ENCODE results near the gene KISS1R.

KISS1R gene

DNA sequence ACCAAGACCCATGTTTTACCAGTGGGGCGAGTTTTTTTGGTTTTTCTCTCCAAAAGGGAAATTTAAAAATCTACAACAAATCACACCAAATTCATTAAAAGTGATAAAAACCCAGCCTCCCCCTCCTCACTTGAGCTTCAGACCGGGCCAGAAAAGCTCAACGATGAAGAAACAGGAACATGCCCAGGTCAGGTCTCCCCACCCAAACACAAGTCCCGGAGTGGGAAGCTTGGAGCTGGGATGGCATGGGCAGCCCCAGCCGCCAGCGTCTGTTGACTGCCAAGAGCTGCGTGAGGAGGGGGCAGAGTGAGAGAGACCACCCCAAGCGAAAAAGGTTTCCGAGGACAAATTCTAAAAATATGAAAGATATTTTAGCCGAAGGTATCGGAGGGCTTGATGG, 20.1 kb upstream of the KISS1R start:
- DNase-seq: no peak
- in situ Hi-C loops (cut with MboI; ENCODE audit: low pct_unique_long_range_greater_than_20kb, low sequenced_read_pairs): no loop called here

DNA sequence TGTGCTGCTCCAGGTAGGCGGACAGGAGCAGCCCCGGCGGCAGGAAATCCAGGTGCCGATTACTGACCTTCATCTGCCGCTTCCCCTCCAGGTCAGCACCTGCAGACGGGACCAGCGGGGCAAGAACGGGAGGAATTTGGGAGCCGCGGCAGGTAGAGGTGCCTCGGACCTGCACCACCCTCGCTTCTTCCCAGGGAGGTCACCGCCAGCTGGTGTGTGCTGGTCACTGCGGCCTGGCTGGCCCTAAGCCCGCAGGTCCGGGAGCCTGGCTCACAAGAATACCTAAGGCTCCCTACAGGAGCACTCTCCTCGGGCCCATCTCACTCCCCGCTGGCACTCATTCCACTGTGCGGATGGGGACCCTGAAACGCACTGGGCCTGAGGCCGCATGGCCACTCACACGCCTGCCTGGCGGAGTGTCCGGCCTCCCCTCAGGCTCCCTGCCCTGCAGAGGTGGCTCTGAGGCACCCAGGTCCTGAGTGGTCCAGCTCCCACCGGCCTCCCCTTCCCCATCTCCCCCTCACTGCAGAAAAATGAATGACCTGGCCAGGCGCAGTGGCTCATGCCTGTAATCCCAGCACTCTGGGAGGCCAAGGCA, 19.6 kb upstream of the KISS1R start:
- in situ Hi-C loops (cut with MboI; ENCODE audit: low pct_unique_long_range_greater_than_20kb, low sequenced_read_pairs): no loop called here
- no peak for DNase-seq

DNA sequence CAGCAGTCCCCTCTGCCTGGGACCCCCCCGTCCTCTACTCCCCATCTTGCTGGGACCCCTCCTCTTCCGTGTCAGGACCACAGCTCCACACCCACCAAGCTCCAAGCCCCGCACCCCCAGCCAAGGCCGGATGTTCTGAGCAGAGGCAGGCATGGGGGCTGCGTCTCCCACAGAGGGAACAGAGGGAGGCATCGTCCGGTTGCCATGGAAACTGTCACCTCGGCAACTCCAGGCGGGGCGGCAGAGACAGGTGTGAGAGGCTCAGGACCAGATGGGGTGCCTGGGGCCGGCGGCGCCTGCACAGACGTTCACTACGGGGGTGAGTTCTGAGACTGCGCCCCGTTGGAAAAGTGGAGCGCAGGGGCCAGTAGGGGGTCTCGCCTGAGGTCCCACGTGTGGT, 18.5 kb upstream of the KISS1R start:
- in situ Hi-C loops (cut with MboI; ENCODE audit: low pct_unique_long_range_greater_than_20kb, low sequenced_read_pairs): no loop called here

DNA sequence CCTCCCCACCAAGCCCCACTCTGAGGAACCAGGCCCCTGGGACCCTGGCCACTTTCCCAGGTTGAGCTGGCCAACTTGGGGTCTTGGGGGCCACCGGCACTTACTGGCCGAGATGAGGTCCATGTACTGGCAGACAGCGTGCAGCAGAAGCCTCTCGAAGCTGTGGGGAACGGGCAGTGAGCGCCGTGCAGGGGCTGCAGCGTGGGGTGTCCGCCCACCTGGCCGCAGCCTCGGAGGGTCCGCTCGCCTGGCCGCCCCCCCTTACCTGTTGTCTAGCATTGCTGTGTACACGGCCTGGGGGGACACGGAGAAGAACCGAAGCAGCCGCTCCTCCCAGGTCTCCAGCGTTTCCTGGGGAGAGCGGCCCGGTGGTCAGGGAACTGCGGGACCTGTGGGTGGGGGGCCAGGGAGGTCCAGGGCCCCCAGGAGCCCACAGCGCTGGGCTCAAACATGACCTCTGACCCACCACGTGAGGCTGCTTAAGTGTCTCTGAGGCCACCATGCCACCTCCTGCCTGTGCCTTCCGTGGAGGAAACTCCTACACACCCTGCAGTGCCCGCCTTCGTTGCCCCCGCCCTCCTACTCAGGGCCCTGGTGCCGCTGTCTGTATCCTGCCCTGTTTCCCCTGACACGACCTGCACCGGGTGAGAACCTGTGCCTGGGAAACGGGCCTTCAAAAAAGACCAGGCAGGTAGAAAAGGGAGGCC, 17.6 kb upstream of the KISS1R start:
- in situ Hi-C loops (cut with MboI; ENCODE audit: low pct_unique_long_range_greater_than_20kb, low sequenced_read_pairs): no loop called here
- DNase-seq: no peak

More for the DNA sequence above, 18.5 kb upstream of the KISS1R start:
- DNase-seq: no peak

DNA sequence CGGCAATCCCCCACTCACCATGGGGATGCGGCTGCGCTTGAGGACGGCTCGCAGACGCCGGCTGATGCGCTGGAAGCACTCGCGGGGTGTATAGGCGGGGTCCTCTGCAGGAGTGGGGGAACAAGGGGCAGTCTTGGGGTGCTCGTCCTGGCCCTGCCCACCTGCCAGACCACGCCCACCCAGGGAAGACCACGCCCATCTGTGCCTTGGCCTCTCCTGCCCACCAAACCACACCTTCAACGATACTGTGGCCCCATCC, 17.2 kb upstream of the KISS1R start:
- DNase-seq: no peak
- in situ Hi-C loops (cut with MboI; ENCODE audit: low pct_unique_long_range_greater_than_20kb, low sequenced_read_pairs): no loop called here

DNA sequence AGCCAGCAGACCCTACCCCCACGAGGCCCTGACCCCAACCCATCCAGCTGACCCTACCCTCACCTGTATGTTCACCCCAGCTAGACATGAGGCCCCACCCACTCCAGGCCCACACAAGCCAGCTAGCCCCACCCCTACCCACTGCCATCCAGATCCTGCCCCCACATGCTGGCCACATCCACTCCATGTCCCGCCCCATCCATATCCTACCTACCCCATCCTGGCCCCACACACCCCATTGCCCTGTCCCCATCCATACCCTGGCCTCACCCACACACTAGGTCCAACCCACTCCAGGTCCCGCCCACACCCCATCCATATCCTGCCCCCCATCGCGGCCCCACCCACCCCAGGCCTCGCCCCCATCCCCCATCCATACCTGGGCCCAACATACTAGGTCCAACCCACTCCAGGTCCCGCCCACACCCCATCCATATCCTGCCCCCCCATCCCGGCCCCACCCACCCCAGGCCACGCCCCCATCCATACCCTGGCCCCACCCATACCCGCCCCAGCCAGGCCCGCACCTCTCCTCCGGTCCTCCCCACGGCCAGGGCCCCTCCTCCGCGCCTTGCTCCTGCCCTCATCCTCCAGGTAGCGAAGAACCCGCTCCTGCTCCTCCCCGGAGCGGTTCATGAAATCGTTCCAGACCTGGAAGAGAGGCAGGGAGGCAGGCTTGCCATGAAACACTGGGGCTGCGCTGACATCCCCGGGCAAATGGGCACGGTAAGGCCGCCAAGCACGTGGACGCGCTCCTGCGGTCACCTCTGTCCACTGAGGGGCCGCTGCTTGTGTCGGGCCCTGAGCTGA, 16.6 kb upstream of the KISS1R start:
- DNase-seq: no peak
- in situ Hi-C loops (cut with MboI; ENCODE audit: low pct_unique_long_range_greater_than_20kb, low sequenced_read_pairs): no loop called here

DNA sequence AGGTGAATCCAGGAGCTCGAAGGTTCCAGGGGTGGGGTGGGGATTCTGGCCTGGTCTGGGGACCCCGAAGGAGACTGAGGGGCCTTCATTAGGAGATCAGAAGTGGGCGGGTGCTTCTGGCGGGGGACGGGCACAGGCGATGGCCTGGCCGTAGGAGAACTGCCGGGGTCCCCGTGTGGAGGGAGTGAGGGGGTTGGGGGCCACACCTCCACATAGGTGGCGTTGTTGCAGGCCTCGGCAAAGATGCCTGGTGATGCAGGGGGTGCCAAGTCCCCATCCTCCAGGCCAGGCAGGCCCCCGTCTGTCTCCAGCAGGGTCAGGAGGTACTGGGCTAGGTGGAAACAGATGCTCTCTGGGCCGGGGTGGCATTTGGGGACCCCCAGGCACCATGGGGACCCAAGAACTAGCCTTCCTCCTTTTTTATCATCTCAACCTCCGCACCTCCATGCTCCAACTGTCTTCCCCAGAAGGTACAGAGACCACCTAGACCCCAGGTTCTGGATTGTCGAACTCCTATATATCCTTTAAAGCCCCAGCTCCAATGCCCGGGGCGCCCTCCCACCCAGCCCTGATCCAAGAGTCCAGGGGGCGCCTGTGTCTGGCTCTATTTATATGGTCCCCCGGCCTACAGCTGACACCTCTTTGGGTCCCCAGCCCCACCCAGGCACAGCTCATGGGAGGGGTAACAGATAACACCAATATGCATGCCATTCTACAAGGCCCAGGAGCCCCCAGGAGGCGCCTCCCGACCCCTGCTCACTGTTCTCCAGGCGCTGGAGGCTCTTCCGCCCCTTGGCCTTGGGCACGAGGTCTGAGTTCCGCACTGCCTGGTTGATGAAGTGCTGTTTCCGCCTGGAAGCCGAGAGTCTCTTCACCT, 15.7 kb upstream of the KISS1R start:
- in situ Hi-C loops (cut with MboI; ENCODE audit: low pct_unique_long_range_greater_than_20kb, low sequenced_read_pairs): no loop called here
- no peak for DNase-seq

DNA sequence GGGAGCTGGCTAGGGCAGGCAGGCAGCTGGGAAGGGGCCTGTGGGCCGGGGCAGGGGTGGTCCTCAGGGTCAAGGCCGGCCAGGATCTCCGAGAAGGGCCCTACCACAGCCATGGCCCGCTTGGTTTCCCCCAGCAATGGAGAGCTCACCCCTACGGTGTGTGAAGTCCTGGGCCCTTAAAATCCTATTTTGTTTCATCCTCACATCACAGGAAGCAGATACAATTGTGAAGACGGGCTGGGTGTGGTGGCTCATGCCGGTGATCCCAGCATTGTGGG, 15.1 kb upstream of the KISS1R start:
- in situ Hi-C loops (cut with MboI; ENCODE audit: low pct_unique_long_range_greater_than_20kb, low sequenced_read_pairs): no loop called here

DNA sequence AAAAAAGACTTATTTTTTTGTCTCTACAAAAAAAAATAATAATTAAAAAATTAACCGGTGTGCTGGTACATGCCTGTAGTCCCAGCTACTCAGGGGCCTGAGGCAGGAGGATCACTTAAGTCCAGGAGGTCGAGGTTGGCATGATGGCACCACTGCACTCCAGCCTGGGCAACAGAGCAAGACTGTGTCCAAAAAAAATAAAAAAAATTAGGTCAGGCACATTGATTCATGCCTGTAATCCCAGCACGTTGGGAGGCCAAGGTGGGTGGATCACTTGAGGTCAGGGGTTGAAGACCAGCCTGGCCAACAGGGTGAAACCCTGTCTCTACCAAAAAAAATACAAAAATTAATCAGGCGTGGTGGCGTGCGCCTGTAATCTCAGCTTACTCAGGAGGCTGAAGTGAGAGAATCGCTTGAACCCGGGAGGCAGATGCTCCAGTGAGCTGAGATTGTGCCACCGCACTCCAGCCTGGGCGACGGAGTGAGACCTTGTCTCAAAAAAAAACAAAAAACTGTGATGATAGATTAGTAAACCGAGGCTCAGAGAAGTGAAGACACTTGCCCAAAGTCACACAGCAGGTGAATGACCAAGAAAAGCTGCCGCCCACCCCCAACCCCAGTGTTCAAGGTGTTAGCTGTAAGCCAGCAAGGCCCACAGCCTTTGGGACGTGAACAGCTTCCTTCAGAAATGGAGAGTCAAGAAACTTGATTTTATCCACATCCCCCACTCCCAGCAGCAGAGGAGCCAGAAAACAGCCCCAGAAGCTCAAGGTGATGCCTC, 14.5 kb upstream of the KISS1R start:
- no peak for DNase-seq
- in situ Hi-C loops (cut with MboI; ENCODE audit: low pct_unique_long_range_greater_than_20kb, low sequenced_read_pairs): no loop called here

More for the DNA sequence above, 15.1 kb upstream of the KISS1R start:
- no peak for DNase-seq

DNA sequence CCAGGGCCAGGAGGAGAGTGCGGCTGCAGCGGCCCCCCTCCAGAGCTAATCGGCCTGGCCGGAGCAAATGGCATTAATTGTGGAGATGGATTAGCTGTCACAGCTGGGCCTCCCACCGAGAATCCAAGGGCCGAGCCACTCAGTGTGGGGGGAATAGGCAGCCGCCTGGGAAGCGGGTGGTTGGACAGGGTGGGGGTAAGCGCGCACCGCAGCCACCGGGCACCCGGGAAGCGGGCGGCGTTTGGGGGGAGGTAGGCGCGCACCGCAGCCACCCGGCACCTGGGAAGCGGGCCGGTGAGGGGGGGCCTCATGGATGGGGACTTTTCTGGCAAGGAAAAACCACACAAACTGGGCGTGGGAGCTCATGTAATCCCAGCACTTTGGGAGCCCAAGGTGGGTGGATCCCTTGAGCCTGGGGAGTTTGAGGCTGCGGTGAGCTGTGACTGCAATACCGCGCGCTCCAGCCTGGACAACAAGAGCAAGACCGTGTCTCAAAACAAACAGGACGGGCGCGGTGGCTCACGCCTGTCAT, 13.8 kb upstream of the KISS1R start:
- in situ Hi-C loops (cut with MboI; ENCODE audit: low pct_unique_long_range_greater_than_20kb, low sequenced_read_pairs): no loop called here
- DNase-seq: no peak

DNA sequence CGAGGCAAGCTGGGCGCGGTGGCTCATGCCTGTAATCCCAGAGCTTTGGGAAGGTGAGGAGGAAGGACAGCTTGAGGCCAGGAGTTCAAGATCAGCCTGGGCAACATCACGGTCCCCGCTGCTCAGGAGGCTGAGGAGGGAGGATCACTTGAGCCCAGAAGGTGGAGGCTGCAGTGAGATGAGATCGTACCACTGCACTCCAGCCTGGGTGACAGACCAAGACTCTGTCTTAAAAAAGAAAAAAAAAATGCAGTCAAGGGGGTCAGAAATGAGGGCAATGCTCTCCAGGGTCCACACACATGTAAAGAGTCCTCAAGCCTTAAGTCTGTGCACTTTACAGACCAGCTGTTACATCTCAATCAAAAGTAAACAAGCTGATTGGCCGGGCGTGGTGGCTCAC, 12.6 kb upstream of the KISS1R start:
- in situ Hi-C loops (cut with MboI; ENCODE audit: low pct_unique_long_range_greater_than_20kb, low sequenced_read_pairs): no loop called here
- no peak for DNase-seq

DNA sequence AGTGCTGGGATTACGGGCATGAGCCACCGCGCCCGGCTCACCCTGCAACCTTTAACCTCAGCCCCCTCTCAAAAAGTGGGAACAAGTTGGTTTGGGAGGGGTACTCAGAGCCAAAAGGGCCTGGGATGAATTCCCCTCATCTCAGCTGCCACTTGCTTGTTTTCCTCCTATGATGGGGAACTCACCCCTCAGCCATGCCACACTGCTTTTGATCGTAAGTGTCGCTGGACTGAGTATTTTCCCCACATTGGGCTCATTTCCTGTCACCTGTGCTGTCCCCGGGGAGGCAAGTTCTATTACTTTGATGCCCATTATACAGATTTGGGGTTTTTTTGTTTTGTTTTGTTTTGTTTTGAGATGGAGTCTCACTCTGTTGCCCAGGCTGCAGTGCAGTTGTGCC, 10.7 kb upstream of the KISS1R start:
- DNase-seq: no peak
- in situ Hi-C loops (cut with MboI; ENCODE audit: low pct_unique_long_range_greater_than_20kb, low sequenced_read_pairs): no loop called here

DNA sequence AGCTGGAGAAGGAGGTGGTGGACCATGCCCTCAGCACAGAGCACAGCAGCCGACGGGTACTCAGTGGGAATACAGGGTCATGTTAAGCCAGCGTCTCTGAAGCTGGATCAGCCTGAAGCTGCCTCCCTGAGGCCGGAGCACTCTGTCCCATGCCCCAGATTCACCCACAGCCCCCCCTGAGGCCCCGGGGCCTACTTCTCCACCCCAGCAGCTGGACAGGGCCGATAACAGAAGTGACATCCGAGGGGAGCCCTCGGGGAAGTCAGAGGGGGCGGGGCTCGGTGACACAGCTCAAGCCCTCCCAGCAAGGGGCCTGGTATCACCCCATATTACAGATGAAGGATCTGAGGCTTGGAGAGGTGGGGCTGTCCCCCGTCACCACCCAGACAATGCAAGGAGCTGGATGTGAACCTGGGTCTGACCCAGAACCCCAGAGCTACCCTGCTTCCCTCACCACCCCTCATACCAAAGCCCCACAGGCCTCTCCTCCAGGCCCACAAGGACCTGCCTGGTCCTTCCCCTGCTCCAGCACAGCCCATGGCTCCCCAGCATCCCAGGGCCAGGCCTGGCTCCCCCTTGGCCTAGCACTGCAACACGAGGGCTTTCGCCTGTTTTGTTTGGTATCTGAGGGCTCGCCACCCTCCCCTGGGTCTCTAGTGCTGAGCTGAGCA, 9.8 kb upstream of the KISS1R start:
- in situ Hi-C loops (cut with MboI; ENCODE audit: low pct_unique_long_range_greater_than_20kb, low sequenced_read_pairs): no loop called here
- DNase-seq: no peak

DNA sequence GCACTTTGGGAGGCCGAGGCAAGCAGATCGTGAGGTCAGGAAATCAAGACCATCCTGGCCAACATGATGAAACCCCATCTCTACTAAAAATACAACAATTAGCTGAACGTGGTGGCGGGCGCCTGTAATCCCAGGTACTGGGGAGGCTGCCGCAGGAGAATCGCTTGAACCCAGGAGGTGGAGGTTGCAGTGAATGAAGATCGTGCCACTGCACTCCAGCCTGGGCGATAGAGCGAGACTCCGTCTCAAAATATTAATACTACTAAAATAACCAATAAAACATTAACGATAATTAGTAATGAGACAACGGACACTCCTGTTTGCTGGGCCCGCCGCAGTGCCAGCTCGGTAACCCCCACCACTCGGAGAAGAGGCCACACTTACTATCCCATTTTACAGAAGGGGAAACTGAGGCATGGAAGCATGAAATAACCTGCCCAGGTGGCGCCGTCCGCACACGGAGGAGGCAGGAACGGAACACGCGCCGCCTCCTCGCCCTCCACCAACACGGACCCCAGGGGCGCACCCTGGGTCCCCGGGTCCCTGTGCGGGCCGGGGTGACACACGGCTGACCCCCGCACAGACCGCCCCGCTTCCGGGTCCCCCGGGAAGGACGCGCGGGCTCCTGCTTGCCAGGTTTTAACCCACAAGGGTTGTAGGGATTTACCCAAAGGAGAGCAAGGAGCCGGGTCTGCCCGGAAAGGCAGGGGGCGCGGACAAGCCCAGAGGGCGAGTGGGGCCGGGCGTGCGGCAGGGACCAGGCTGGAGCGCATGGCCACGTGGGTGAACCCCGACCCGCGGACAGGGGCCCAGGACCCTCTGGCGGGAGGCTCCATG, 5.7 kb upstream of the KISS1R start:
- in situ Hi-C loops (cut with MboI; ENCODE audit: low pct_unique_long_range_greater_than_20kb, low sequenced_read_pairs): no loop called here
- no peak for DNase-seq

DNA sequence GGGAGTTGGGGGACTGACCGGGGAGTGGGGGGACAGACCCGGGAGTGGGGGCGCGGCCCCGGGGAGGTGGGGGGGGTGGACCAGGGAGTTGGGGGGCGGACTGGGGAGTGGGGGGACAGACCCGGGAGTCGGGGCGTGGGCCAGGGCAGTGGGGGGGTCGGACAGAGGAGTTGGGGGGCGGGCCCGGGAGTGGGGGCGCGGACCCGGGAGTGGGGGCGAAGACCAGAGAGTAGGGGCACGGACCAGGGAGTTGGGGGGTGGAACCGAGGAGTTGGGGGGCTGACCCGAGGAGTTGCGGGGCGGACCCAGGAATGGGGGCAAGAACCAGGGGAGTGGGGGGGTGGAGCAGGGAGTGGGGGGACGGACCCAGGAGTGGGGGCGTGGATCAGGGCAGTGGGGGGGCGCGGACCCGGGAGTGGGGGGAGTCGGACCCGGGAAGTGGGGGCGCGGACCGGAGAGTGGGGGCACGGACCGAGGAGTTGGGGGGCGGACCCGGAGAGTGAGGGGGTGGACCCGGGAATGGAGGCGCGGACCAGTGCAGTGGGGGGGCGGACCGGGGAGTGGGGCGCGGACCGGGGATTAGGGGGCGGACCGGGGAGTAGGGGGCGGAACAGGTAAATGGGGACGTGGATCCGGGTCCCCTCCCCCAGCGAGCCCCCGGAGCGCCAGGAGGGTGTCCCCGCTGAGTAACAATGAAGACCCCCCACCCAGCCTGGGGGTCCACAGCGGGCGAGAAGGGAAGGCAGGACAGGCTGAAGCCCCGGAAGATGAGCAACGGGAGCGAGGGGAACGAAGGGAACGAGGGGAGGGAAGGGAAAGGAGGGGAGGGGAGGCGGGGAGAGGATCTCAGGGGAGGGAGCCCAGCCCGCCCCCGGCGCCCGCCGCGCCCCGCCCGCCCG, 4.7 kb upstream of the KISS1R start:
- no peak for DNase-seq
- in situ Hi-C loops (cut with MboI; ENCODE audit: low pct_unique_long_range_greater_than_20kb, low sequenced_read_pairs): no loop called here

DNA sequence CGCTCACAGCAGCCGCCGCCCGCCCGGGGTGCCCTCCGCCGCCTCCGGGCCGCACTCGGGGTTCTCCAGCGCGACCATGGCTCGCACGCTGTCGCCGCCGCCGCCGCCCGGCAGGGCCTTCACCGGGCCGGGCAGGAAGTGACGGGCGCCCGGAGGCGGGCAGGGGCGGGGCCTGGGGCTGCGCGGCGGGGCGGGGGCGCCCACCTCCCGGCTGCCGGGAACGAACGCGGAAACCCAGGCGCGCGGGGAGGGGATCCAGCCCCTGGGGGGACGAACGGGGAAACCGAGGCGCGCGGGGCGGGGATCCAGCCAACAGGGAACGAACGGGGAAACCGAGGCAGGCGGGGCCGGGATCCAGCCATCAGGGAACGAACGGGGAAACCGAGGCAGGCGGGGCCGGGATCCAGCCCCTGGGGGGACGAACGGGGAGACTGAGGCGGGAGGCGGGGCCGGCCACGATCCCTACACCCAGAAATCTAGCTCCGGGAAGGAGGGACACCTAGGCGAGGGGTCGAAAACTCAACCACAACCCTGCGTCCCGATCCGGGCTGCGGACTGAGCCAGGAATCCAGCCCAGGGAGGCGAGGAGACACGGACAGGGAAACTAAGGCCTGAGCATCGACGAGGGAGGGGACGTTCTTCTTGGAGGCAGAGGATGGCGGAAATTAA, 3.9 kb upstream of the KISS1R start, which contains the start of gene R3HDM4:
TSS of gene R3HDM4 (minus strand) at position 140 of the 669 bp plus-strand sequence. CDS start at position 78, 62 bp downstream.
- in situ Hi-C loops (cut with MboI; ENCODE audit: low pct_unique_long_range_greater_than_20kb, low sequenced_read_pairs): no loop called here
- no peak for DNase-seq

Measured in KBM-7 (cell line).